A172 (cell line): ENCODE data around the gene MTG1. TPM values are rescaled to one million over a fixed set of nuclear protein-coding genes. Genes with fewer than 3 reads are reported as not detected.
"Not testable (repeated sequence)": the region's sequence is repeated elsewhere in the genome, so short reads cannot be mapped to it uniquely, and the experiment has no call there.

Source experiments
- DNase-seq: peaks from one replicate; pipeline ENCODE4 v3.0.0-alpha.2; 2015; ENCODE audit warnings: low spot score
- total RNA-seq: library from RNA; depleted of rRNA; stranded (reverse); fragments of >200 nt; shearing (Covaris generic); gene quantifications from 2 replicates; pipeline ENCODE4 v1.2.3, GENCODE V29; 2014

The MTG1 gene
- total RNA-seq, 1 experiment from 2014 or later, result 13.7 TPM

DNA sequence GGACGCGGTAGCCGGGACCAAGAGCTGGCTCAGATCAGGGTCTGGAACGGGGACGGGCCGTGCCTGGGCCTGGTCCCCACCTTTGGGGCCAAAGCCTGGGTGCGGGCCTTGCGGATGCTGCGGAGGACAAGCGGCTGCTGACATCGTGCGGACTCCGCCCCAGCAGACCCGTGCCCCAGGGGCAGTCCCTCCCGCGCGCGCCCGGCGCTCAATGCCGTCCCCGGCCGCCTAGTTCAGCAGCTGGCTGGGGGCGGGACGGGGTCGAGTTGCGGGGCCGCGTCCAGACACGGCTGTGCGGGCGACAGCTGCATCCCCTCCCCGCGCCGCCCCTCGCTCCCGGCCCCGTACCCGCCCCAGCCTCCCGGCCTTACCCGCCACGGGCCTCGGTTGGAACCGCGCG, 30.1 kb downstream of the MTG1 start:
- not testable (repeated sequence) for DNase-seq

DNA sequence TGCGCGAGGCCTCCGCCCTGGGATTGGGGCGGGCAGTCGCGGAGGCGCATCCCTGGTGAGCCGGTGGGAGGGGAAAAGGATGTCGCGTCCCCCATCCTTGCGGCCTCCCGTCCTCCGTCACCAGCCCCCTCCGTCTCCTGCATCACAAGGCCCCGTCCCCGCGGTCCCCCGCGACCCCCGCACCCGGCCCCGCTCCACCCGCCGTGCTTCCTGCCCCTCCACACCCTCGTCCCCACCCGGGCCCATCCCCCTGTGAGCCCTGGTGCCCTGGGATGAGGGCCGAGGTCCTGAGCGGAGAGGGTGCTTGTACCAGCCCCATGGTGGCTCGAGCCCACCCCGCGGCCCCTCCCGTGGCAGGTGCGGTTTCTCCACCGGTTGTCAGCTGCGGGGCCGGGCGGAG, 30.6 kb downstream of the MTG1 start, which contains the start of gene SPRN:
Gene SPRN (minus strand): TSS at position 25 of the 400 bp plus-strand sequence. CDS start 944 bp downstream, outside the sequence.
- DNase-seq, result not testable (repeated sequence)

DNA sequence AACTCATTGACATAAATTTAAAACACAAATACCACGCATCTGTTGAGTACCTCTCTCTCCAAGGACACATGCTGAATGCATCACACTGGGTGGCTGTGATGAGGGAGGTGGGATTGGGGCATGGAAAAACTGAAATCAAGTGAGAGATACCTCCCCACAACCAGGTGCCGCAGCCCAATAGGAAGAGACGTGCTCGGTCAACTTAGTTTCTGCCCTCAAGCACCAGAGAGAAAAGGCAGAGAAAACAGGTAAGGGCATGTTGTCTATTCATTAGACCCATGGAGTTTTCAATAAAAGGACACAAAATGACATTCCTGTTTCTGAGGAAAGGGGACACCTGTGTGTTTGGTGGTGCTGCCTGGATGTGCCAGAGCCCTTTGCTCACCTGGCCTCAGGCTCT, 35.6 kb downstream of the MTG1 start:
- not testable (repeated sequence) for DNase-seq

DNA sequence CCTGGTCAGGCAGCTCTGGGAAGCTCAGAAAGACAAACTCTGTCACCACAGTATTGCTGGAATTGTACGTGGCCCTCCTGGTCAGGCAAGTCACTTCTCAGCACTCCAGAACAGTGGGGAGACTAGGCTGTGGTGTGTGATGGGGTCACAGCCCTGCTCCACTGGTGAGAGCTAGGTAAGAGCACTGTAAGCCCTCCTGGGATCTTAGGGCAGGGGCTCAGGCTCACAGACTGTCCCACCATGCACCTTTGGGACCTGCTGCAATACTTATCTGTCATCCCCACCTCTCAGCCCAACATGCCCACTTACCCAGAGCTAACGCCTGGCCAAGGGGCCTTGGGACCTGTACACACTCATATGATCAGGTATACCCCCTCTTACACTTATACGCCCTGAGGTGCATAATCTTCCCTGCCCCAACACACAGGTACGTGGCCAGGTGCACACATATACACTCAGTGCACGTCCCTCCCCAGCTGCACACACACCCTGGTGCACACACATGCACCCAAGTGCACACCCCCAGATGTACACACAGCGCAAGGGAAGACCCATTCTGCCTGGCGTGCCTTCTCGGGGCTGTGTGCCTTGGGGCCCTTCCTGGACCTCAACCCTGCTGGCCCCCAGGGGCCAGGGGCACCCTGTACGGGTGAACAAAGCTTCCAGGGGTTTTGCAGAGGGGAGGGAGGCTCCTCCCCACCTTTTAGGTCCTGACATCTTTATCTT, 38.1 kb downstream of the MTG1 start:
- DNase-seq, result not testable (repeated sequence)

DNA sequence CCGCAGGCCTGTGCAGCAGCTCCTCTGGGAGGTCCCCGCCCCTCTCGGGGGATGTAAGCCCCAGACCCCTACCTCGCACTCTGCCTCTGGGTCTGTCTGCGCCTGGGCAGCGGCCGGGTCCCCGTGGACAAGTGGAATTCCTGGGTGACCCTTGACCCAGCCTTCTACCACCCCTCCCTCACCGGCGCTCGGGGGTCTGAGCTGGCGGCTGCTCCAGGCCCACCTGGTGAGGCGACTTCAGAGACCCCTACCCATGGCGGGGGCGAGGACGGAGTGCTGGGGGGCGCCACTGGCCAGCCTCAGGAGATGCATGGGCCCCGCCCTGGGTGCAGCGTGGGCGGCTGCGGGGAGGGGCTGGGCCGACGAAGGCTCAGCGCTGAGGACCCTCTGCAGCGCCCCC, 38.8 kb downstream of the MTG1 start:
- DNase-seq, result not testable (repeated sequence)

DNA sequence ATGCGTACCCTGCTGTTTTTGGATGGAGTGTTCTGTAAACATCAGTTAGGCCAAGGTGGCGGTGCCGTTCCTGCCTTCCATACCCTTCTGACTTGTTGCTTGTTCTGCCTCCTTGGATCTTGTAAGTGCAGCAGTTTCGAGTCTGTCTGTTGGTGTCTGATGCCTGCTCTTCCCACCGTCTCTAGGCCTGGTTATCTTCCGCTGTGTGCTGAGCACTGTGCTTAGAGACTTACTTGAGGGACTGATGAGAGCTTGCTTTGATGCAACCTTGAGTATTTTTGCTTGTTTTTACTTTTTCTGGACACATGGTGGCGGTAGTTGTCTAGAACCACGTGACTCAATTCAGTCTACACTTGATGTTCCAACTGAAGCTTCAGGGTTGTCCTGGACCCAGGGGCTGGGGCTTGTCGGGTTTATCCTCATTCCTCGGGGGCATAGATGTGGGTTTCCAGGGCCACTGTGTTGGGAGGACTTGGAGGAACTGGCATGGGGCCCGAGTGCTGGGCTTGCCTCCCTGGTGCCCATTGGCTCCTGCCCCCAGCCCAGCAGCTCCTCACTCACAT, 44.8 kb downstream of the MTG1 start:
- DNase-seq, result peak; percentile 10

DNA sequence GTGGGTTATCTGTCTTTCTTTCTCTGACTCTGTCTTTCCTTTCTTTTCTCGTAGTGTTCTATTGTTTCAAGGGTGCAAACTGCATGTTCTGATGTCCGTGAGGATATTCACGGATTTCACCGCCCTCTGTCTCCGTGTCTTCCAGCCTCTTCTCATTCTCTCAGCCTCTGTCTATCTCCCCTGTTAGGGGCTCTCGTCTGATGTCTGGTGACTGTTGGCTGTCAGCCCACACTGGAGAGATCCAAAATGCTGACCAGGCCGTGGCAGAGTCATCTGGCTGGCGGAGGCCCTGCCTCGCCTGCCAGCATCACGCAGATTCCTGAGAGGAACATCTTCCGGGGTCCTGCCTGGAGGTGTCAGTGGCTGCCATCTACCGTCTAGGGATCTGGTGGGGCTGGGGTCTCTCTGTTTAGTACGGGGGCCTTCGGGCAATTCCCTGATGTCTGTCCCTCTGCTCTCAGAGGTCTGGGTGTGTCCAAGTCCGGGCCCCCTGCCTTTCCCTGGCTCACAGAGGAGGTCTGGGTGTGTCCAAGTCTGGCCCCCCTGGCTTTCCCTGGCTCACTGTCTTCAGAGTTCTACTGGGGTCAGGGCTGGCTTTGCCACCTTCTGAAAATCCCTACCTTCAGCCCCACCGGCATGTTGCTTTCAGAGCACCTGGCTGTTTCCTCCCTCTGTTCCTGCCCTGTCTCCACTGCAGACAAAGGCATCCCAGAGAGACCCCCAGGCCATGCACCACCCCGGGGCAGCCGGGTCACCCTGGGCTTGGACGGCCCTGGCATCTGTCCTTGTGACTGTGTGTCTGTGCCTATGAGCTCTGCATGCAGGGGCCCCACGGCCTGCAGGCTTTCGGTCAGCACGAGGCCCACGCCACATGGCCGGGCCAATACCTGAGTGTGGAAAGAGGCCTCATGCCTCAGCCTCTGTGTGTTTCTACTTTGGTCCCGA, 45.8 kb downstream of the MTG1 start:
- no peak for DNase-seq

DNA sequence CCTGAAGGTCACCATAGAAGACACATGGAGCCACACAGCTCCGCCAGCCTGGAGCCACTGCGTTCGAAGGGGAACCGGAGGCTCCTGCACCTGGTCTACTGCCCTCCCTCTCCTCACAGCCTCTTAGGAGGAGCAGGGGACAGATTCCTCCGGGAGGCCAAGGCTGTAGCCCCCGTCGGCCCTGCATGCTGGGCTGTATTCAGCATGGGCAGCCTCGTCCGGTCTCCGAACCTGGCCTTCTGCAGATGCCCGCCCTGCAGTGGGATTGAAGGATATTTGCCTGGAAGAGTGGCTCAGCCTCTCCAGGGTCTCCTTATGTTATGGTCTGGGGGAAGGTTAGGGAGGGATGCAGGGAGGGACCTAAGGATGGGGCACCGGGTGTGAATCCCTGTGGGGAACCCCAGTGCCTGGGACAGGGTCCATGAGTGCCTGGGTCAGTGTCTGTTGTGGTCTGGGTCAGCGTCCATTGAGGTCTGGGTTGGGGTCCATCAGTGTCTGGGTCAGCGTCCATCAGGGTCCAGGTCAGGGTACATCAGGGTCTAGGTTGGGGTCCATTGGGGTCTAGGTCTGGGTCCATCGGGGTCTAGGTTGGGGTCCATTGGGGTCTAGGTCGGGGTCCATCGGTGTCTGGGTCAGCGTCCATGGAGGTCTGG, 46.8 kb downstream of the MTG1 start:
- DNase-seq, result no peak

DNA sequence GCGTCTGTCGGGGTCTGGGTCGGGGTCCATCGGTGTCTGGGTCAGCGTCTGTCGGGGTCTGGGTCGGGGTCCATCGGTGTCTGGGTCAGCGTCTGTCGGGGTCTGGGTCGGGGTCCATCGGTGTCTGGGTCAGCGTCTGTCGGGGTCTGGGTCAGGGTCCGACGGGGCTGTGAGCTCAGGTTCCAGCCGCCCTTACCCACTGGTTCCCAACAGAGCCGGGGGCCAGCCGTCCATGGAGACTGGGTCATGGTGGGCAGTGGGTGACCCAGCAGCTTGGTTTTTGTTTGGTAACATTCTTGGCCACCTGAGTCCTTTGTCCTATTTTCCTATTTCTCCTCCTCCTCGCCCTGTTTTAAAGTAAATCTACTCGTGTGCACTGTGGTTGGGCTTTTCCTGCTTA, 47.4 kb downstream of the MTG1 start:
- DNase-seq, result not testable (repeated sequence)

DNA sequence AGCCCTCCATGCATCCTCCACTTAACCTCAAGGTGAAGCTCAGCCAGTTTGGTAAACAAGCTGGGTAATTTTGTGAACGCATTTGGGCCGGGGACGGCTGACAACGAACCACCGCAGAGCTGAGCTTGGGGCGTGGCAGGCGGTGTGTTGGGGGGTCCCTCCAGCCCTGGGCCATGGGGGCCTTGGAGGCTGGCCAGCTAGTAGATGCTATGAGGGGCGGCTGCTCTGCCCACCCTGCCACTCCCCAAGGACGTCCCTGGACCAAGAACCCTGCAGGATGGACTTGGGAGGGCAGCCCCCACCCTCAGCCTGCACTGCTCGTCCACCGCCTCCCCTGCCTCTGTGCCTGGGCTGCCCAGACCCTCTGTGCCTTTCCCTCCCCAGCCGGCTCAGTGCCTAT, 47.8 kb downstream of the MTG1 start:
- DNase-seq, result no peak

DNA sequence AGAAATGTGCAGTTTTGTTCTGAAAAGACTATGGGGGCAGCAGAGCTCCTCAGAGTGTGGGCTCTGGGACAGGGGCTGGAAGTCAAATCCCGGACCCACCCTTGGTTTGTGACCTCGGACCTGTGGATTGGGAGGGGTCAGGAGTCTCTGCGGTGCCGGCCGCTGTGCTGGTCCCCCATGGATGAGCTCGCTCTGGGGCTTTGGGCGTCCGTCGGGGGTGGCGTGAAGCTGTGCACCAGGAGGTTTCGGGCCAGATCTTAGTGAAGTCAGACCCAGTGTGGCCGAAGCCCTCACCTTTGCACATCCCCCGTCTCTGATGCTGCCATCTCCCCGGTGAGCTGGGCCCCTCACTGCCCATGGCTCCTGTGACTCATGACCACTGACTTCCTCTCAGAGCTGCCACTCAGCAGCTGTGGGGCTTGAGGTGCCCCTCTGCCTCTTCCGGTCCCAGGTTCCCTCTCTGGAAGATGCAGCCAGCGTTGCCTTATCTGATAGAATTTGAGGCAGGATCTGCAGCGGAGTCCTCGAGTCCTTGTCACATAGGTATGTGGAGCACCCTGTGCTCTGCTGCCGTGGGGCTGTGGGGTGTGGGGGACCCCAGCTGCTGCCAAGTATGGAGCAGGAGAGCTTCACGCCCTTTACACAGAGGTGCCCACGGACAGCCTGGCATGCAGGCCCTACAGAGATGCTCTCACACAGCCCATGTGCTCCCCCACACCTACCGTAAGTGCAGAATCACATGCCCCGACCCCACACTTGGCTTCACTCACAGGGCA, 48.4 kb downstream of the MTG1 start:
- DNase-seq, result no peak

DNA sequence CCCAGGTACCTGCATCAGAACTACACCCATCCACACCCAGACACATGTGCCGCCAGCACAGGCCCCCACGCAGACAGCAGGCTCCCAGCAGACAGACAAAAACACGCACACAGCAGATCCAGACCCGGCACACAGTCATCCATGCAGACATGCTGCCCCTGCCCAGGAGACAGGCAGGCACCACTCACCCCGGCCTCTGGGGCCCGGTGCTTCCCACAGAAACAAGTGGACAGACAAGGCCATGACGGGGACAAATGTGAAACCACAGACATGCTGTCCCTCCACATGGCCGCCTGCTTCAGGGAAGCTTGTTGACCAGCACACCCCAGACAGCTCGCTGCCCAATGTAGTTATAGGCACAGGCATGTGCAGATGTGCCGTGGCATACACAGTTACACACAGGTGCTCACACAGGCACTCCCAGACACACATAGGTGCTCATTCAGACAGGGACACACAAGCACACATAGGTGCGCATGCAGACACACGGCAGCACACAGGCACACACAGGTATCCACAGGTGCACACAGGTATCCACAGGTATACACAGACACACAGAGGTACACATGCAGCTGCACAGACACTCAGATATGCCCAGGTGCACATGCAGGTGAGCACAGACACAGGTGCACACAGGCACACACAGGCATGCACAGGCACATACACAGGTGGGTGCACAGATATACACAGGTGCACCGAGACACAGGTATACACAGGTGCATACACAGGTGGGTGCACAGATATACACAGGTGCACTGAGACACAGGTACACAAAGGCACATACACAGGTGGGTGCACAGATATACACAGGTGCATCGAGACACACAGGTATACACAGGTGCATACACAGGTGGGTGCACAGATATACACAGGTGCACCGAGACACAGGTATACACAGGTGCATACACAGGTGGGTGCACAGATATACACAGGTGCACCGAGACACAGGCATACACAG, 49.3 kb downstream of the MTG1 start:
- no peak for DNase-seq

DNA sequence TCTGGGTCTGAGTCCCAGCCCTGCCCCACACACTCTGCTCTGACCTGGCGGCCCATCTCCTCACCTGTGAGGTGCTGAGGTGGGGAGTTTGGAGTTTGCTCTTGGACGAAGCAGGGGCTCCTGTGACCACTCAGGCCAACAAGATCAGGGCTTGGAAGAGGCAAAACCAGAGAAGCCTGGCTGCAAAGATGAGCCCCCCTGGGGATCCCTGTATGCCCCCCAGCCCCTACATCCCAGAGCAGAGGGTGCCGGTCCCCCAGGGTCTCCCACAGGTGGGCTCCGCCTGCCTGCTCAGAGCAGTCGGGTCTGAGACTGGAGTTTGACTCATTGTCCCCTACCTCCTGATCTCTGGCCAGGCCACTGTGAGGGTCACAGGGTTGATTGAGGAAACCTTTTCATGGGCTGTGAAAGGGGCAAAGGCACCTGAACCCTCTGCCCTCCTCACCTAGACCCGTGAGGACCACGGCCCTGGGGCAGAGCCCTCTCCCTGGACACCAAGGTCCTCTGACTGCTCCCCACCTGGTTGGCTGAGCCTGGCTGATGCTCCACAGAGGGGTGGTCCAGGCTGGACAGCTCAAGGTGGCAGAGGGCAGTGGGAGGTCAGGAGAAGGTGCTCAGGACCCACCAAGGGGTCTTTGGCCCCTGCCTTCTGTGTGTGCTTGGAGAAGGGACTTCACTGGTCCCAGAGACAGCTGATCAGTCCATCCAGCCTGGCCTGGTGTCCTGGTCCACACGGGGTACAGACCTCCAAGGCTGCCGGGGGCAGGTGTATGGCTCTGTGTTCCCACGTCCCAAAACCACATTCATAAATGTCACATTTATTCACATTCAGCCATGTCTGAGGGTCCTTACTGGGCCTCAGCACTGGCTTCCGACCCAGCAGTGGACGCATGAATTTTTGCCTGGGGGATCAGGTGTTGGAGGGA, 50.6 kb downstream of the MTG1 start:
- DNase-seq, result no peak

DNA sequence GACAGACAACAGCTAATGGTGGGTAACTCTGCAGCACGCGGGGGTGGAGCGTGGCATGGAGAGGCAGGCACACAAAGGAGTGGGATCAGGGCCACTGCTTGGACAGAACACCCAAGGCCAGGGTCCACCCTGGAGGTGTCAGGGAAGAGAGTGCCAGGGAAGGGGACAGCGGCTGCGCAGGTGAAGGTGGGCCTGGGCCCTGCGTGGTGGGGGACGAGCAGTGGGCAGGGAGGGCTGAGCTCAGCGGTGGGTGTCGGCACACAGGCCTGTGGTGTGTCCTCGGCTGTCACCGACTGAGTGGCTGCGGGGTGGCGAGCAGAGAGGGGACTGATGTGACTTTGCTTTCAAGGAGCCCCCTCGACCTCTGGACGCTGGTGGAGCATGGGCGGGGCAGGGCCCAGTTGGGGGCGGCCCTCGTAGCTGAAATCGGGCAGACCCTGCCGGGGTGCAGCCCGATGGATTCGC, 51.3 kb downstream of the MTG1 start:
- no peak for DNase-seq

DNA sequence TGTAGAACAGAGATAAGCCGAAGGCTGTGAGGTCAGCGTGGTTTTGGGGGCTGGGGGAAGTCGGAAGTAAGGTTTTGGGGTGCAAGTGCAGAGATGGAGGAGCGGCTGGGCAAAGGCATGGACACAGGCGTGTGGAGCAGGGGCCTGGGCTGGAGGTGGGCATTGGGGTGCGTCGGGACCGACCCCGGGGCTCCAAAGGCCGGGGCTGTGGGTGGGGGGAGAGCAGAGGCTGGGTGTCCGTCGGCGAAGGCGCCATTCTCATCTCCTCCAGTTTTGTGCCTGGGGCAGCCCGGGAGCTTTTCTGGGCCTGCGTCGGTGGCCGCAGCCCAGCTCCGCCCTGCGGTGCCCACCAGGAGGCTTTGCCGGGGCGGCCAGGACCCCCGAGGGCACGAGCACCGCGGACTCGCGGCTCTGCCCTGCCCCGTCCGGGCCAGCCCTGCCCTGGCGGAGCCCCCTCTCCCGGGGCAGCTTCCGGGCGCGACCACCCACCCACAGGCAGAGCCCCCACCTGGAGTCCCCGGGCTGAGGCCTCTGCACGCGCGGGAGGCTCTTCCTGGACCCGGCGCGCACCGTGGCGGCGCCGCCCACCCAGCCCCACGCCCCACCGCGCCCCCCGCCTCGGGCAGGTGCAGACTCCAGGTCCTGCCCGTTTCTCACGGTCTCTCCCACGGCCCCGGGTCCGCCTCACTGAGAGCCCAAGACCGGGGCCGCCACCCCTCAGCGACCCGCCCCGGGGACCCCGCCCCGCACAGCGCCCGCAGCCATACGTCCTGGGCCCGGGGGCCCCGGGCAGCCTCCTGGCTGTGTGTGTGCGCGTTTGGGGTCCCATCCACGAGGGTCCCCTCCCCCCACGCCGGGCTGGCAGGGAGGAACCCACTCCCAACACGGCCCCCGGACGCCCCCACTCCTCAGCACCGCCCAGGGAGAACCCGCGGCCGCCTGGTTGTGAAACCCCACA, 52.1 kb downstream of the MTG1 start:
- DNase-seq, result no peak

DNA sequence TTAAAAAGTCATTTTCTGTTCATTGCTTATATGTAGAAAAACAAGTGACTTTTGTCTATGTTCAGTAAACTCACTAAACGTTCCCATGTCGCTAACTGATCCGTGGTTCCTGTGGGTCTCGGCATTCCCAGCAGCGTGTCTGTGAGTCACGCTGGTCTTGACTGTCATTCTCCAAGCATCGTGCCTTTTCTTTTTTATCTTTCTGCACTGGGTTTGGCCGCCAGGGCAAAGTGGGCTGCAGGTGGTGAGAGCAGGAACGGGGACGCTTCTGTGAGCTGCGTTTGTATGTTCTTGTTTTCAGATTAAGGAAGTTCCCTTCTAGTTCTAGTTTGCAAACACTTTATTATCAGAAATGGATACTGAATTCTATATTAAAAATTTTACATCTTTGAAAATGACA, 53.0 kb downstream of the MTG1 start:
- DNase-seq, result no peak

DNA sequence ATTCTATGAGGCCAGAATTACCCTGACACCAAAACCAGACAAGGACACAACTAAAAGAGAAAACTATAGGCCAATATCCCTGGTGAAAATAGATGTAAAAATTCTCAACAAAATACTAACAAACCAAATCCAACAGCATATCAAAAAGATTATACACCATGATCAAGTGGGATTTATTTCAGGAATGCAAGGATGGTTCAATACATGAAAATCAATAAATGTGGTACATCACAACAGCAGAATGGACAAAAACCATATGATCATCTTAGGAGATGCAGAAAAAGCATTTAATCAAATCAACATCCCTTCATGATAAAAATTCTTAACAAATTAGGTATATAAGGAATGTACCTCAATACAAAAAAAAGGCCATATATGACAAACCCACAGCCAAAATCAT, 54.2 kb downstream of the MTG1 start:
- DNase-seq, result no peak

DNA sequence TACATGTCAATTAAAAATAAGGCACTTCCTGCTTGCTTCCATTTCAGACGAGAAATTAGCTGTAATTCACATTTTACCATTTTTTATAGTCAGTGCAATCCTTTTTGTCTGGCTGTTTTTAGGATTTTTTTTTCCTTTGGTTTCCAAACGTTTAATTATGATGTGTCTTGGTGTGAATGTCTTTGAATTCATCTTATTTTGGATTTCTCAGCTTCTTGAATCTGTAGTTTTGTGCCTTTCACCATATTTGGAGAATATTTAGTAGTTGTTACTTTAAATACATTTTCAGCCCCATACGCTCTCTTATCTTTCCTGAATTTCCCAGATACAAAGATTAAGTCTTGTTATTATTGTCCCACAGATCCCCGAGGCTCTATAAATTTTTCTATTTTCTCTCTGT, 57.4 kb downstream of the MTG1 start:
- DNase-seq, result no peak
